Thyroid gland (tissue), 4 donors: ENCODE data around the gene PSMB11. TPM values are rescaled to one million over a fixed set of nuclear protein-coding genes. Genes with fewer than 3 reads are reported as not detected.

Source experiments
- DNase-seq, 2 donors: peaks; one replicate each; pipeline ENCODE4 v3.0.0-alpha.2; 2019
- H3K27ac ChIP-seq, 3 donors: fragments of 200-600 bp; sonication (generic); 1 replicate in 2 of 3; 2 replicates in 1 of 3; pipeline ENCODE4 v1.5.1; 2016 to 2019; ENCODE audit warnings: mild to moderate bottlenecking in 1 of 3, moderate library complexity in 1 of 3
- H3K27me3 ChIP-seq: fragments of 200-600 bp; sonication (generic); one replicate; pipeline ENCODE4 v1.5.1; 2019
- H3K36me3 ChIP-seq, 2 donors: fragments of 200-600 bp; sonication (generic); one replicate each; pipeline ENCODE4 v1.5.1; 2016 to 2019
- H3K4me1 ChIP-seq, 2 donors: fragments of 200-600 bp; sonication (generic); one replicate each; pipeline ENCODE4 v1.5.1; 2017 to 2019
- H3K4me3 ChIP-seq, 3 donors: fragments of 200-600 bp; sonication (generic); replicated peaks in 1 of 3; 1 replicate in 2 of 3; 2 replicates in 1 of 3; pipeline ENCODE4 v1.5.1; 2016; ENCODE audit warnings: mild to moderate bottlenecking in 1 of 3
- H3K9me3 ChIP-seq: fragments of 200-600 bp; sonication (generic); one replicate; pipeline ENCODE4 v1.5.1; 2017
- POLR2A ChIP-seq, 2 donors: fragments of 450-650 bp; IDR thresholded peaks; one replicate each; pipeline ENCODE4 v1.6.1; 2017; ENCODE audit warnings: antibody characterized with exemption in 2 of 2, mild to moderate bottlenecking in 2 of 2, moderate library complexity in 1 of 2
- WGBS, 2 donors: methylation state at CpG; one replicate each; pipeline ENCODE4 v1.1.5; 2017; 5-methylcytosine and 5-hydroxymethylcytosine counted together
- intact Hi-C: fragments of 100-400 bp; cut with DNase I; formaldehyde crosslinking; loops from one replicate; pipeline ENCODE4 v1.15.1; 2023
- total RNA-seq, 4 donors: library from RNA; depleted of rRNA; stranded (reverse); fragments of >200 nt; gene quantifications; one replicate each; pipeline ENCODE4 v1.2.3, GENCODE V29; 2016
- TF ChIP-seq, protein P1 (sequence below), 6 experiments: fragments of 200-600 bp in 3 of 6; fragments of 450-650 bp in 3 of 6; sonication (generic) in 3 of 6; IDR thresholded peaks; one replicate each; pipeline ENCODE4 v1.5.1; 2016 to 2019; ENCODE audit warnings: antibody characterized with exemption in 6 of 6, mild to moderate bottlenecking in 2 of 6, inconsistent platforms in 1 of 6, moderate library complexity in 1 of 6

The PSMB11 gene
- total RNA-seq, 4 donors from 2014 or later = not detected

- Histone ChIP-seq H3K9me3 (no peaks in the 10 kb centered on the region), H3K27ac (no peak overlapping the region), H3K4me1 (peaks cover 4 to 12% of the 10 kb centered on the region in 2 donors), H3K36me3 (peaks cover 84 to 89% of the 10 kb centered on the region in 2 donors), H3K4me3 (no peak overlapping the region), H3K27me3 (no peaks in the 10 kb centered on the region)
- 67 to 72% methylated on average over 5 of the region's 5 CpGs for WGBS, 2 donors
- TF ChIP-seq POLR2A (IDR thresholded peaks at IDR 0.05) = no peak
- TF ChIP-seq, protein P1, sequence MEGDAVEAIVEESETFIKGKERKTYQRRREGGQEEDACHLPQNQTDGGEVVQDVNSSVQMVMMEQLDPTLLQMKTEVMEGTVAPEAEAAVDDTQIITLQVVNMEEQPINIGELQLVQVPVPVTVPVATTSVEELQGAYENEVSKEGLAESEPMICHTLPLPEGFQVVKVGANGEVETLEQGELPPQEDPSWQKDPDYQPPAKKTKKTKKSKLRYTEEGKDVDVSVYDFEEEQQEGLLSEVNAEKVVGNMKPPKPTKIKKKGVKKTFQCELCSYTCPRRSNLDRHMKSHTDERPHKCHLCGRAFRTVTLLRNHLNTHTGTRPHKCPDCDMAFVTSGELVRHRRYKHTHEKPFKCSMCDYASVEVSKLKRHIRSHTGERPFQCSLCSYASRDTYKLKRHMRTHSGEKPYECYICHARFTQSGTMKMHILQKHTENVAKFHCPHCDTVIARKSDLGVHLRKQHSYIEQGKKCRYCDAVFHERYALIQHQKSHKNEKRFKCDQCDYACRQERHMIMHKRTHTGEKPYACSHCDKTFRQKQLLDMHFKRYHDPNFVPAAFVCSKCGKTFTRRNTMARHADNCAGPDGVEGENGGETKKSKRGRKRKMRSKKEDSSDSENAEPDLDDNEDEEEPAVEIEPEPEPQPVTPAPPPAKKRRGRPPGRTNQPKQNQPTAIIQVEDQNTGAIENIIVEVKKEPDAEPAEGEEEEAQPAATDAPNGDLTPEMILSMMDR (IDR thresholded peaks at IDR 0.05) = peak; percentile 28 to 56 (median 46)
- DNase-seq = no peak
- intact Hi-C loops = loop anchor here (5.0 kb wide), 1 partner anchor 110 kb away; no protein-coding TSS in a partner anchor
Observed at GRCh38 chr14:23076785-23077408, 34.9 kb downstream of the PSMB11 start.

- Histone ChIP-seq H3K27ac (peak overlapping the region in 2 of 3 donors; percentile 2 to 22), H3K27me3 (no peaks in the 10 kb centered on the region), H3K9me3 (no peaks in the 10 kb centered on the region), H3K36me3 (peaks cover 83 to 84% of the 10 kb centered on the region in 2 donors), H3K4me3 (no peak overlapping the region), H3K4me1 (peaks cover 0 to 3% of the 10 kb centered on the region in 2 donors)
- intact Hi-C loops = loop anchor here (5.0 kb wide), 1 partner anchor 109 kb away; no protein-coding TSS in a partner anchor
- TF ChIP-seq, protein P1 (IDR thresholded peaks at IDR 0.05) = no peak
- no peak for TF ChIP-seq POLR2A (IDR thresholded peaks at IDR 0.05)
- no peak for DNase-seq
- WGBS, 2 donors = 87 to 94% methylated on average over 5 of the region's 5 CpGs
Observed at GRCh38 chr14:23077962-23078361, 36.0 kb downstream of the PSMB11 start.

DNA sequence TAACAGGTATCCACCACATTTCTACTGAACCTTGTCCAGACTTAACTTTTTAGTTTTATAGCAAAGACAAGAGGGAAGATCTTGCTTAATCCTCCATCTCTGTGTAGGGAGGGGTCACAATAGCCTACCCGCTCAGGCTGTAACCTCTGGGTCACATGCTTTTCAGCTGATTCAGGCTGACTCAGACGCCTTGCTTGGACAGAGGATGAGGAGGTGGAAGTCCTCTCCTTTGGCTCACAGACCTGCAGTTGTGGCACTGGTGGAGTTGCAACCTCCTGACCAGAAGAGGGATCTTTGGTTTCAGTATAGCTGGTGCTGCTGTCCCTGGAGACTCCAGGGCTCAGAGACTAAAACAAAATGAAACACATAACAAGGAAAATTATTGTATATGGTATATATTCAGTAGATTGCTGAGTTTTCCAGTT is 36.7 kb downstream of the PSMB11 start:
- DNase-seq = peak in 1 of 2 donors; percentile 36
- 58 to 66% methylated on average over 2 of the region's 2 CpGs for WGBS, 2 donors
- Histone ChIP-seq H3K27ac (peak overlapping the region in 1 of 3 donors; percentile 2), H3K4me1 (peaks cover 0 to 3% of the 10 kb centered on the region in 2 donors), H3K36me3 (peaks cover 79 to 80% of the 10 kb centered on the region in 2 donors), H3K4me3 (no peak overlapping the region), H3K9me3 (no peaks in the 10 kb centered on the region), H3K27me3 (no peaks in the 10 kb centered on the region)
- intact Hi-C loops = loop anchor here (5.0 kb wide), 1 partner anchor 109 kb away; no protein-coding TSS in a partner anchor
- TF ChIP-seq POLR2A (IDR thresholded peaks at IDR 0.05) = no peak
- TF ChIP-seq, protein P1 (IDR thresholded peaks at IDR 0.05) = no peak

DNA sequence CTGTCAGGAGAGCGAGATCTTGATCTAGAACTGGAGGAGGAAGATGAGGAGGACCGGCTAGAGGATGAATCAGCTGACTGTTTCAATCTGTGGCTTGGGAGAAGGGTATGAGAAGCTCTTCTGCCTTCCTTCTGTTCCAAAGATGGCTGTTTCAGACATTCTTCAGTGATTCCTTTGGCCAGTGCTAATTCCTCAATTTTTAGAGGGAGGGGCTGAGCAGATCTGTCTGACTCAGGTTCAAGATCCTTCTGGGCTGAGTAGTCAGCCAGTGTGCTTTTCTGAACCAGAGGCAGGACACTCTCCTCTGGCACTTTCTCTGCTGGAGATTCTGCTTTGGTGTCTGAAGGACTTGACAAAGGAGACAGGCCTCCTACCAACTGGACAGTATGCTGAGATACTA is 37.7 kb downstream of the PSMB11 start:
- intact Hi-C loops = loop anchor here (5.0 kb wide), 1 partner anchor 108 kb away; no protein-coding TSS in a partner anchor
- Histone ChIP-seq H3K27ac (no peak overlapping the region), H3K27me3 (no peaks in the 10 kb centered on the region), H3K4me3 (no peak overlapping the region), H3K4me1 (peaks cover 0 to 3% of the 10 kb centered on the region in 2 donors), H3K9me3 (no peaks in the 10 kb centered on the region), H3K36me3 (peaks cover 73 to 75% of the 10 kb centered on the region in 2 donors)
- WGBS, 2 donors = 94 to 95% methylated on average over 2 of the region's 2 CpGs
- TF ChIP-seq, protein P1 (IDR thresholded peaks at IDR 0.05) = no peak
- TF ChIP-seq POLR2A (IDR thresholded peaks at IDR 0.05) = no peak
- no peak for DNase-seq

DNA sequence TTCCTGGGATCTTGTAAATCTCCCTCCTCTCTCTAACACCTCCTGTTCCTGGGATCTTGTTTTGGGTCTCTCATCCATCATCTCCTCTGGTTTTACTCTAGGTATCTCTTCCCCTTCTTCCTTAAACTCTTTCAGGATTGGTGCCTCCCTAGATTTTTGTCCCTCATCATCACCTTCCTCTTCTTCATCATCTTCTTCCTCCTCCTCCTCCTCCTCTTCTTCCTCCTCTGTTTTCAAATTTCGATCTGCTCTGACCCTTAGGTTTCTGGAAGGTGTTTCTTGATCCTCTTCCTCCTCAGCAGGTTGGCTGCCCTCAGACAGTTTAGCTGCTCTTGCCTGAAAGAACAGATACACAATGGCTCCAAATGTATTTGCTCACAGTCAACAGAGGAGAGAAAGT is 38.5 kb downstream of the PSMB11 start:
- intact Hi-C loops = no loop called here
- no peaks in the 10 kb centered on the region for H3K9me3 ChIP-seq
- peaks cover 69 to 83% of the 10 kb centered on the region in 2 donors for H3K36me3 ChIP-seq
- no peak overlapping the region for H3K27ac ChIP-seq
- no peak for DNase-seq
- peaks cover 0 to 3% of the 10 kb centered on the region in 2 donors for H3K4me1 ChIP-seq
- no peaks in the 10 kb centered on the region for H3K27me3 ChIP-seq
- 75 to 80% methylated on average over 1 of the region's 1 CpG for WGBS, 2 donors
- H3K4me3 ChIP-seq = no peak overlapping the region
- TF ChIP-seq POLR2A (IDR thresholded peaks at IDR 0.05) = no peak
- TF ChIP-seq, protein P1 (IDR thresholded peaks at IDR 0.05) = no peak
